Measurements from ENCODE around the gene CCDC149.

- TF ChIP-seq POLR2A (IDR thresholded peaks at IDR 0.05; ENCODE audit: low read length): no peak
- TF ChIP-seq RFX5 (IDR thresholded peaks at IDR 0.05): no peak
- TF ChIP-seq SMC3 (IDR thresholded peaks at IDR 0.05): no peak
- no peak for TF ChIP-seq HDAC2 (IDR thresholded peaks at IDR 0.05)
Observed at GRCh38 chr4:24764345-24764744, 148.5 kb downstream of the CCDC149 start.
